ENCODE results near the gene NTM.

NTM gene

GRCh38 chr11:132050577-132051165, 680.3 kb downstream of the NTM start:
- TF ChIP-seq, protein P1, sequence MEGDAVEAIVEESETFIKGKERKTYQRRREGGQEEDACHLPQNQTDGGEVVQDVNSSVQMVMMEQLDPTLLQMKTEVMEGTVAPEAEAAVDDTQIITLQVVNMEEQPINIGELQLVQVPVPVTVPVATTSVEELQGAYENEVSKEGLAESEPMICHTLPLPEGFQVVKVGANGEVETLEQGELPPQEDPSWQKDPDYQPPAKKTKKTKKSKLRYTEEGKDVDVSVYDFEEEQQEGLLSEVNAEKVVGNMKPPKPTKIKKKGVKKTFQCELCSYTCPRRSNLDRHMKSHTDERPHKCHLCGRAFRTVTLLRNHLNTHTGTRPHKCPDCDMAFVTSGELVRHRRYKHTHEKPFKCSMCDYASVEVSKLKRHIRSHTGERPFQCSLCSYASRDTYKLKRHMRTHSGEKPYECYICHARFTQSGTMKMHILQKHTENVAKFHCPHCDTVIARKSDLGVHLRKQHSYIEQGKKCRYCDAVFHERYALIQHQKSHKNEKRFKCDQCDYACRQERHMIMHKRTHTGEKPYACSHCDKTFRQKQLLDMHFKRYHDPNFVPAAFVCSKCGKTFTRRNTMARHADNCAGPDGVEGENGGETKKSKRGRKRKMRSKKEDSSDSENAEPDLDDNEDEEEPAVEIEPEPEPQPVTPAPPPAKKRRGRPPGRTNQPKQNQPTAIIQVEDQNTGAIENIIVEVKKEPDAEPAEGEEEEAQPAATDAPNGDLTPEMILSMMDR (IDR thresholded peaks at IDR 0.05): no peak
- H2AFZ ChIP-seq: no peak overlapping the region
- H3K36me3 ChIP-seq (ENCODE audit: control insufficient read depth, insufficient read depth, low read length): no peaks in the 10 kb centered on the region
- no peak overlapping the region for H3K4me2 ChIP-seq (ENCODE audit: low read length)
- H3K9ac ChIP-seq: no peak overlapping the region
- H3K27me3 ChIP-seq (ENCODE audit: control insufficient read depth, insufficient read depth, low read length): no peaks in the 10 kb centered on the region
- peaks cover 18% of the 10 kb centered on the region for H3K4me1 ChIP-seq
- H3K9me3 ChIP-seq (ENCODE audit: control insufficient read depth, low read length): no peaks in the 10 kb centered on the region
- H3K27ac ChIP-seq: no peak overlapping the region
- peaks cover 26% of the 10 kb centered on the region for H3K79me2 ChIP-seq
- no peak overlapping the region for H3K4me3 ChIP-seq (ENCODE audit: low read depth, low read length)

DNA sequence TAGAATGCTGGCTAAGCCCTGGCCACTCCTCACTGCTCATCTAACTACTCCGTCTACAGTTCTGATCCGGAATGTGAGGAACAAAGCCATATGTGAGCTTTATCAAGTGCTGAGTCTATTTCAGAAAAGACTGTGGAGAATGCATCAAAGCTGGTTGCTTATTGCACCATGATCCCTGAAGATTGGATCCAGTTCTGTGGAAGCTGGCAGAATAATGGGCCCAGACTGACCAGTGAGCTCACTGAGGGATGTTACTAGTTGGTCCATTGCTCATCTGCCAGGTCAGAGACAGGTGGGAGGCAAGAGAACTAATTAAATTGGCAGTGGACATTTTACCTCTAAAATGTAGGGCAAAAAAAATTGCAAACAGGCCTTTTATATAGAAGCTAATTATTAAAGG, 681.3 kb downstream of the NTM start:
- H3K79me2 ChIP-seq: peaks cover 27% of the 10 kb centered on the region
- peaks cover 19% of the 10 kb centered on the region for H3K4me1 ChIP-seq
- no peaks in the 10 kb centered on the region for H3K27me3 ChIP-seq (ENCODE audit: control insufficient read depth, insufficient read depth, low read length)
- H3K4me3 ChIP-seq (ENCODE audit: low read depth, low read length): no peak overlapping the region
- H3K9ac ChIP-seq: no peak overlapping the region
- H3K36me3 ChIP-seq (ENCODE audit: control insufficient read depth, insufficient read depth, low read length): no peaks in the 10 kb centered on the region
- H2AFZ ChIP-seq: no peak overlapping the region
- H3K27ac ChIP-seq: no peak overlapping the region
- no peak overlapping the region for H3K4me2 ChIP-seq (ENCODE audit: low read length)
- TF ChIP-seq, protein P1 (IDR thresholded peaks at IDR 0.05): no peak
- H3K9me3 ChIP-seq (ENCODE audit: control insufficient read depth, low read length): no peaks in the 10 kb centered on the region

GRCh38 chr11:132052342-132052741, 681.9 kb downstream of the NTM start:
- Histone ChIP-seq H3K9ac (no peak overlapping the region), H3K4me1 (peaks cover 14% of the 10 kb centered on the region), H3K79me2 (peaks cover 27% of the 10 kb centered on the region), H3K4me2 (ENCODE audit: low read length) (no peak overlapping the region), H3K36me3 (ENCODE audit: control insufficient read depth, insufficient read depth, low read length) (no peaks in the 10 kb centered on the region), H3K27me3 (ENCODE audit: control insufficient read depth, insufficient read depth, low read length) (no peaks in the 10 kb centered on the region), H3K4me3 (ENCODE audit: low read depth, low read length) (no peak overlapping the region), H3K27ac (no peak overlapping the region), H3K9me3 (ENCODE audit: control insufficient read depth, low read length) (no peaks in the 10 kb centered on the region), H2AFZ (no peak overlapping the region)
- TF ChIP-seq, protein P1 (IDR thresholded peaks at IDR 0.05): no peak

- H3K27ac ChIP-seq: no peak overlapping the region
- H2AFZ ChIP-seq: no peak overlapping the region
Measured at GRCh38 chr11:132052904-132053303, 682.5 kb downstream of the NTM start.

More at GRCh38 chr11:132052904-132053303, 682.5 kb downstream of the NTM start:
- no peaks in the 10 kb centered on the region for H3K27me3 ChIP-seq (ENCODE audit: control insufficient read depth, insufficient read depth, low read length)
- no peaks in the 10 kb centered on the region for H3K9me3 ChIP-seq (ENCODE audit: control insufficient read depth, low read length)
- peaks cover 31% of the 10 kb centered on the region for H3K79me2 ChIP-seq
- H3K4me3 ChIP-seq (ENCODE audit: low read depth, low read length): no peak overlapping the region
- H3K9ac ChIP-seq: no peak overlapping the region
- H3K36me3 ChIP-seq (ENCODE audit: control insufficient read depth, insufficient read depth, low read length): no peaks in the 10 kb centered on the region
- no peak overlapping the region for H3K4me2 ChIP-seq (ENCODE audit: low read length)
- peaks cover 15% of the 10 kb centered on the region for H3K4me1 ChIP-seq
- TF ChIP-seq, protein P1 (IDR thresholded peaks at IDR 0.05): no peak

All from parathyroid adenoma (tissue), 2 donors.